Neural crest cell (in vitro differentiated cells): ENCODE measurements around the gene MYH13. TPM values are rescaled to one million over a fixed set of nuclear protein-coding genes. Genes with fewer than 3 reads are reported as not detected.

Experiments used
- DNase-seq: peaks from one replicate; pipeline ENCODE4 v3.0.0; 2021; ENCODE audit warnings: low read depth, mixed read lengths, low spot score
- H3K27ac Mint-ChIP-seq: one replicate; pipeline ENCODE4 v1.8.0; 2021; ENCODE audit warnings: mild to moderate bottlenecking, mixed read lengths; ENCODE audit not compliant: unreplicated experiment
- H3K27me3 Mint-ChIP-seq: 2 replicates; pipeline ENCODE4 v1.8.0; 2021; ENCODE audit warnings: low read depth, mild to moderate bottlenecking, mixed read lengths
- H3K36me3 Mint-ChIP-seq: 2 replicates; pipeline ENCODE4 v1.8.0; 2021; ENCODE audit warnings: low read depth, mild to moderate bottlenecking, mixed read lengths
- H3K4me1 Mint-ChIP-seq: 2 replicates; pipeline ENCODE4 v1.8.0; 2021; ENCODE audit warnings: mixed read lengths
- H3K4me3 Mint-ChIP-seq: one replicate; pipeline ENCODE4 v1.8.0; 2021; ENCODE audit warnings: mild to moderate bottlenecking, mixed read lengths
- H3K9me3 Mint-ChIP-seq: 2 replicates; pipeline ENCODE4 v1.8.0; 2021; ENCODE audit warnings: mixed read lengths
- CTCF ChIP-seq: fragments of 200-600 bp; sonication (generic); conservative IDR thresholded peaks from 2 replicates; pipeline ENCODE4 v1.5.0; 2021; ENCODE audit warnings: antibody characterized with exemption, mild to moderate bottlenecking
- total RNA-seq: library from RNA; stranded (reverse); gene quantifications from 2 replicates; pipeline ENCODE4 v1.2.1, GENCODE V29; 2021

Gene MYH13
- total RNA-seq, 1 donor from 2014 or later: not detected

DNA sequence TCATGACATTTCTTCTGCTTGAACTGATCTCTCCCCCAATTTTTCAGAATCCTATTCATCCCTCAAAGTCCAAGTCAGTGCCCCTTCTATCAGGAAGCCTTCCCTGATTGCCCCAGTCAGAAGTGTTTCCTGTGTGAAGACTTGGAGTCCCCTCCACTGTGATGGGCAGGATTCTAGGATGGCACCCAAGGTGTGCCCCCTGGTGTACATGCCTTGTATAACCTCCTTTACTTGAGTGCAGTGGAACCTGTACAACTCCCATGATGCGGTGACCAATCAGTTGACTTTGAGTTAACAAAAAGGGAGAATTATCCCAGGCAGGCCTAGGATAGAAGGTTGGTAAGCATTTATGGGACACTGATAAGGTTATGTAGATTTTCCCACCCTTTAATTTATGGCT, 23.4 kb downstream of the MYH13 start:
- Mint-ChIP-seq H3K4me3 (no peak overlapping the region), H3K27me3 (no peaks in the 10 kb centered on the region), H3K4me1 (no peaks in the 10 kb centered on the region), H3K9me3 (peaks cover 3% of the 10 kb centered on the region), H3K36me3 (no peaks in the 10 kb centered on the region), H3K27ac (no peak overlapping the region)
- peak; percentile 28 for TF ChIP-seq CTCF
- DNase-seq: no peak

DNA sequence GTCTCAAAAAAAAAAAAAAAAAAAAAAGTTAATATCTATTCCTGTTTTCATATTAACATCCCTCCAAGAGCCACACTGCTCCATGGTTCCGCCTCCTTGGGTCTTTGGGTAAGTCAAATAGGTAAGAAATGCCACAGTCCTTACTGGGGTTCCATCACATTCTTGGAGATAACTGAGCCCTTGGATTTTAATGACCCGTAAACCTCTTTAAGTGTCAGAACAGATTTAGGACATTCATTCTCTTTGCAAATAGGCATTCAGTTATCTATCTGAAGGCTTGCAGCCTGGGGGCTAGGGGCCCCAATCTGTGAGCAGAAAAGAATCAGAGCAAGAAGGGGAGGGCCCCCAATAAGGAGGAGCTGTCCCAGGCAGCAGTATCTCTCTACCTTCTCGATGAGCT, 28.0 kb downstream of the MYH13 start:
- Mint-ChIP-seq H3K4me1 (no peaks in the 10 kb centered on the region), H3K27me3 (no peaks in the 10 kb centered on the region), H3K9me3 (peaks cover 4% of the 10 kb centered on the region), H3K27ac (no peak overlapping the region), H3K36me3 (no peaks in the 10 kb centered on the region), H3K4me3 (no peak overlapping the region)
- no peak for DNase-seq
- TF ChIP-seq CTCF: no peak

DNA sequence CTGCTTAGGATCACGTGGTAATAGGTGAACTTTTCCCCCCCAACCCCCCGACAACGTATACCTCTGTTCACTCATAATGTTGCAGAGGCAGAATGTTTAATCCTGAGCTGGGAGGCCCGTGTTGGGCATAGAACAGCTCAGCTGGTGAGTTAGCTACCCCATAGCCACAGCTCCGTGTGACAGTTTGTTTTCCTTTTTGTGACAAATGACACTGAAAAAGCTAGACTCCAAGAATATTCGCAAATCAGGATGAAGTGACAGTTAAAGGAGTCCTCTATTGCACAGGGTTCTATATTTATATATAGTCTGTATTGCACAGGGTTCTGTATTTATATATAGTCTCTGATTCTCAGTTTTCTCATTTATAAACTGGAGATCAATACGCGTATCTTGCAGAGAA, 33.8 kb downstream of the MYH13 start:
- Mint-ChIP-seq H3K27ac (no peak overlapping the region), H3K27me3 (no peaks in the 10 kb centered on the region), H3K4me3 (no peak overlapping the region), H3K9me3 (peaks cover 4% of the 10 kb centered on the region), H3K36me3 (no peaks in the 10 kb centered on the region), H3K4me1 (no peaks in the 10 kb centered on the region)
- TF ChIP-seq CTCF: no peak
- no peak for DNase-seq

- H3K4me1 Mint-ChIP-seq: no peaks in the 10 kb centered on the region
- DNase-seq: no peak
These were observed 34.8 kb downstream of the MYH13 start for GRCh38 chr17:10337976-10338375.

DNA sequence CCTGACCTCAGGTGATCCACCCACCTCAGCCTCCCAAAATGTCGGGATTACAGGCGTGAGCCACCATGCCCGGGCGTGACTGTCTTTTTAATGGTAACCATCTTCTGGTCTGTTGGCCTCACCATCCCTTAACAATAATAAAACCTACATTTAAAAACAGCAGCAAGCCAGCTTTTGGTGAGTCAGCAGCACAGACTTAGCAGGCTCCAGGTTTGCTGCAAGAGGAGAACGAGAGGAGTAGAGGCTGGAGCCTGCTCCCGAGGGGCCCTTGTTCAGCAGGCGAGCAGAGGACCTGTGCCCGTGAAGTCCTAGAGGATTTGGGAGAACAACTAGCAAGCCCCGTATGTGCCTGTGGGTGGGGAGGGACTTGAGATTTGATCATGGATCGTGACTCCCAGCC, 35.7 kb downstream of the MYH13 start:
- DNase-seq: no peak
- H3K4me1 Mint-ChIP-seq: no peaks in the 10 kb centered on the region
- no peaks in the 10 kb centered on the region for H3K27me3 Mint-ChIP-seq
- H3K27ac Mint-ChIP-seq: no peak overlapping the region
- H3K4me3 Mint-ChIP-seq: no peak overlapping the region
- TF ChIP-seq CTCF: no peak
- no peaks in the 10 kb centered on the region for H3K36me3 Mint-ChIP-seq
- no peaks in the 10 kb centered on the region for H3K9me3 Mint-ChIP-seq

More at GRCh38 chr17:10337976-10338375, 34.8 kb downstream of the MYH13 start:
- peaks cover 4% of the 10 kb centered on the region for H3K9me3 Mint-ChIP-seq
- H3K27ac Mint-ChIP-seq: no peak overlapping the region
- no peaks in the 10 kb centered on the region for H3K36me3 Mint-ChIP-seq
- H3K4me3 Mint-ChIP-seq: no peak overlapping the region
- H3K27me3 Mint-ChIP-seq: no peaks in the 10 kb centered on the region
- TF ChIP-seq CTCF: no peak

- Mint-ChIP-seq H3K4me1 (no peaks in the 10 kb centered on the region), H3K9me3 (no peaks in the 10 kb centered on the region), H3K27me3 (no peaks in the 10 kb centered on the region), H3K36me3 (no peaks in the 10 kb centered on the region), H3K27ac (no peak overlapping the region), H3K4me3 (no peak overlapping the region)
- no peak for TF ChIP-seq CTCF
- no peak for DNase-seq
These were observed 36.4 kb downstream of the MYH13 start for GRCh38 chr17:10336393-10336792.
